Measurements from ENCODE around the gene RNF141.

DNA sequence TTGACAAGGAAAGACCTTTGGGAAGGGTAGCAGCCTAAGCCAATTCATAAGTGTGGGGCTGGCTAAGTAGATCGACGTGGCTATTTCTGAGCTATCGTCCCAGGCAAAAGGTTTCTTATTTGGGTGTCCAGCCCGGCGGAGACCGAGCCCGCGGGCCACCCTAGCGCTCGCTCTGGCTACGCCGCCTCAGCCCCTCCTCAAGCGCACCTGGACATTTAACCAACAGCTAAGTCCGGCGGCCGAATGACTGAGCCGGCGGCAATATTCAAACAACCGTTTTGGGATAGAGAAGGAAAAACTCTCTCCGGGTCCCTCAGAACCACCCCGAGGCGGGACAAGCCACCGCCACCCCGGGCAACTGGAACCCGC, 457 bp downstream of the RNF141 start:
- TF ChIP-seq POLR2A (IDR thresholded peaks at IDR 0.05): no peak
- TF ChIP-seq EP300 (IDR thresholded peaks at IDR 0.05): no peak
- TF ChIP-seq CTCF (IDR thresholded peaks at IDR 0.05): no peak

Measured in upper lobe of left lung (tissue), 4 donors.